Smooth muscle cell (in vitro differentiated cells): Measurements from ENCODE around the gene GOPC. TPM values are rescaled to one million over a fixed set of nuclear protein-coding genes. Genes with fewer than 3 reads are reported as not detected.

Experiments used
- DNase-seq: peaks from one replicate; lab custom pipeline; 2025; ENCODE audit not compliant: unreplicated experiment; lab: John Stamatoyannopoulos, UW
- H2AFZ ChIP-seq: fragments of 200-600 bp; sonication (generic); 2 replicates; pipeline ENCODE4 v1.6.0; 2016; ENCODE audit warnings: antibody characterized with exemption, low read depth, mild to moderate bottlenecking
- H3F3A ChIP-seq: fragments of 200-600 bp; sonication (generic); 2 replicates; pipeline ENCODE4 v1.6.0; 2017; ENCODE audit warnings: antibody characterized with exemption, low read depth
- H3K27ac ChIP-seq: fragments of 200-600 bp; sonication (generic); 2 replicates; pipeline ENCODE4 v1.5.1; 2016; ENCODE audit warnings: low read depth, mild to moderate bottlenecking
- H3K27me3 ChIP-seq: fragments of 200-600 bp; sonication (generic); 2 replicates; pipeline ENCODE4 v1.6.1; 2016; ENCODE audit warnings: low read depth, mild to moderate bottlenecking
- H3K36me3 ChIP-seq: fragments of 200-600 bp; sonication (generic); 2 replicates; pipeline ENCODE4 v1.5.1; 2016; ENCODE audit warnings: low read depth
- H3K4me1 ChIP-seq: fragments of 200-600 bp; sonication (generic); 2 replicates; pipeline ENCODE4 v1.5.1; 2016; ENCODE audit warnings: low read depth
- H3K4me2 ChIP-seq: fragments of 200-600 bp; sonication (generic); 2 replicates; pipeline ENCODE4 v1.6.0; 2016; ENCODE audit warnings: mild to moderate bottlenecking
- H3K4me3 ChIP-seq: fragments of 200-600 bp; sonication (generic); 2 replicates; pipeline ENCODE4 v1.5.1; 2016; ENCODE audit warnings: mild to moderate bottlenecking
- H3K79me2 ChIP-seq: fragments of 200-600 bp; sonication (generic); 2 replicates; pipeline ENCODE4 v1.6.0; 2016; ENCODE audit warnings: low read depth, mild to moderate bottlenecking
- H3K9ac ChIP-seq: fragments of 200-600 bp; sonication (generic); 2 replicates; pipeline ENCODE4 v1.6.0; 2016; ENCODE audit warnings: low read depth
- H3K9me3 ChIP-seq: fragments of 200-600 bp; sonication (generic); replicated peaks from 2 replicates; pipeline ENCODE4 v1.5.1; 2016; ENCODE audit warnings: low read depth
- H4K20me1 ChIP-seq: fragments of 200-600 bp; sonication (generic); 2 replicates; pipeline ENCODE4 v1.6.0; 2016; ENCODE audit warnings: low read depth
- WGBS: methylation state at CpG from one replicate; pipeline ENCODE4 v1.1.7; 2016; ENCODE audit warnings: low lambda C conversion rate; 5-methylcytosine and 5-hydroxymethylcytosine counted together
- polyA plus RNA-seq: library from polyadenylated mRNA; unstranded; fragments of >200 nt; fragmentation: Nextera tagmentation; extraction: Ambion mirVana; gene quantifications from 2 replicates; pipeline ENCODE4 v1.2.1, GENCODE V29; 2016
- total RNA-seq: library from RNA; depleted of rRNA; stranded (reverse); fragments of >200 nt; gene quantifications from 2 replicates; pipeline ENCODE4 v1.2.3, GENCODE V29; 2014
- TF ChIP-seq, protein P1 (sequence below): fragments of 200-600 bp; sonication (generic); IDR thresholded peaks from 2 replicates; pipeline ENCODE4 v1.5.1; 2017; ENCODE audit warnings: borderline replicate concordance, mild to moderate bottlenecking, antibody characterized with exemption; ENCODE audit not compliant: insufficient read depth, poor library complexity, severe bottlenecking

The GOPC gene
- total and polyA plus RNA-seq, 2 experiments from 2014 or later, result 26.5 to 73.7 TPM

GRCh38 chr6:117555262-117555849, 47.0 kb downstream of the GOPC start:
- H3K27me3 ChIP-seq, result no peaks in the 10 kb centered on the region
- H2AFZ ChIP-seq, result no peak overlapping the region
- H3K4me1 ChIP-seq, result peaks cover 25% of the 10 kb centered on the region
- H3K9ac ChIP-seq, result no peak overlapping the region
- H3K4me3 ChIP-seq, result no peak overlapping the region
- H3K36me3 ChIP-seq, result no peaks in the 10 kb centered on the region
- H3K9me3 ChIP-seq, result no peaks in the 10 kb centered on the region
- peak overlapping the region; percentile 61 for H3K4me2 ChIP-seq
- 31% methylated on average over 3 of the region's 3 CpGs for WGBS
- H3F3A ChIP-seq, result peaks cover 5% of the 10 kb centered on the region
- no peaks in the 10 kb centered on the region for H3K79me2 ChIP-seq
- no peaks in the 10 kb centered on the region for H4K20me1 ChIP-seq
- DNase-seq, result no peak
- TF ChIP-seq, protein P1, sequence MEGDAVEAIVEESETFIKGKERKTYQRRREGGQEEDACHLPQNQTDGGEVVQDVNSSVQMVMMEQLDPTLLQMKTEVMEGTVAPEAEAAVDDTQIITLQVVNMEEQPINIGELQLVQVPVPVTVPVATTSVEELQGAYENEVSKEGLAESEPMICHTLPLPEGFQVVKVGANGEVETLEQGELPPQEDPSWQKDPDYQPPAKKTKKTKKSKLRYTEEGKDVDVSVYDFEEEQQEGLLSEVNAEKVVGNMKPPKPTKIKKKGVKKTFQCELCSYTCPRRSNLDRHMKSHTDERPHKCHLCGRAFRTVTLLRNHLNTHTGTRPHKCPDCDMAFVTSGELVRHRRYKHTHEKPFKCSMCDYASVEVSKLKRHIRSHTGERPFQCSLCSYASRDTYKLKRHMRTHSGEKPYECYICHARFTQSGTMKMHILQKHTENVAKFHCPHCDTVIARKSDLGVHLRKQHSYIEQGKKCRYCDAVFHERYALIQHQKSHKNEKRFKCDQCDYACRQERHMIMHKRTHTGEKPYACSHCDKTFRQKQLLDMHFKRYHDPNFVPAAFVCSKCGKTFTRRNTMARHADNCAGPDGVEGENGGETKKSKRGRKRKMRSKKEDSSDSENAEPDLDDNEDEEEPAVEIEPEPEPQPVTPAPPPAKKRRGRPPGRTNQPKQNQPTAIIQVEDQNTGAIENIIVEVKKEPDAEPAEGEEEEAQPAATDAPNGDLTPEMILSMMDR, result no peak
- H3K27ac ChIP-seq, result peak overlapping the region; percentile 34

DNA sequence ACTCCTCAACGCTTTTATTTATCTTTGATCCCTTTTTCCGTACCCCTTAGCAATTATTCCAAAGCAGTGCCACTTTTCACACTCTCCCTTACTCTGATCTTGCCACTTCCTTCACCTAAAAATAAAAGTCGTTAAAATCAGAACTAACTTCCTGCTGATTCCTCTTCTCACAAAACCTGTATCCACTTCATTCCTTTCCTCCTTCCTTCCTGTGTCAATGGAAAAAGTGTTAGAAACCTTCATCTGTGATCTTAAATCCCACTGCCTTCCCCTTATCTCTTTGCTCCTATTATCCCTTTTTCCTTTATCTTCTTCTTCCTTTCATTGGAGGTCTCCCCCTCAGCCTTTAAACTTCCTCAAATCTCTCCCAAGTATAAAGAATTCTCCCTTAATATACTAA, 49.2 kb downstream of the GOPC start:
- Histone ChIP-seq H3K9me3 (no peaks in the 10 kb centered on the region), H3K9ac (no peak overlapping the region), H3K4me3 (no peak overlapping the region), H3F3A (peaks cover 7% of the 10 kb centered on the region), H3K4me2 (peak overlapping the region; percentile 55), H3K27me3 (no peaks in the 10 kb centered on the region), H4K20me1 (no peaks in the 10 kb centered on the region), H2AFZ (no peak overlapping the region), H3K36me3 (no peaks in the 10 kb centered on the region), H3K79me2 (no peaks in the 10 kb centered on the region), H3K27ac (peak overlapping the region; percentile 34), H3K4me1 (peaks cover 25% of the 10 kb centered on the region)
- WGBS, result 51% methylated on average over 3 of the region's 3 CpGs
- TF ChIP-seq, protein P1, result no peak
- DNase-seq, result no peak

DNA sequence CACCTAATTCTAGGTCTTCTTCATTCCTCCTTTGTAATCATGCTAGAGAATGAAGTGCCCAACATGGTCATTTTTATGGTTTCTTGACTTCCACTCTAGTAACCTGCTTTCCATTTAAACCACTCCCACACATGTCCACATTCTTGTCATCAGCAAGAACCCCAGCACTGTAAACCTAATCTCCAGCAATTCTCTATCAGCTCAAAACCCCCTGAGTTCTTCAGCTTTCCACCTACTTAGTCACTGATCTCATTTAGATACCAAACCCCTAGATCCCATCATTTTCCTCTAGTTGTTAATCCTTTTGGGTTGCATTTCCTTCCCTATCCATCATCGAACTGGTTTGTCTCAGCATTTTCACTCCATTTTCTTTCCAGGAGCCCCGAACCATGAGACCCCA, 49.7 kb downstream of the GOPC start:
- H3K79me2 ChIP-seq, result no peaks in the 10 kb centered on the region
- no peaks in the 10 kb centered on the region for H4K20me1 ChIP-seq
- no peak for DNase-seq
- no peak overlapping the region for H3K9ac ChIP-seq
- H3K4me3 ChIP-seq, result no peak overlapping the region
- H3K27ac ChIP-seq, result peak overlapping the region; percentile 34
- H2AFZ ChIP-seq, result no peak overlapping the region
- 29% methylated on average over 2 of the region's 2 CpGs for WGBS
- H3K4me1 ChIP-seq, result peaks cover 25% of the 10 kb centered on the region
- H3K4me2 ChIP-seq, result peak overlapping the region; percentile 55
- no peaks in the 10 kb centered on the region for H3K27me3 ChIP-seq
- no peaks in the 10 kb centered on the region for H3K36me3 ChIP-seq
- TF ChIP-seq, protein P1, result no peak
- H3K9me3 ChIP-seq, result no peaks in the 10 kb centered on the region
- H3F3A ChIP-seq, result peaks cover 7% of the 10 kb centered on the region

DNA sequence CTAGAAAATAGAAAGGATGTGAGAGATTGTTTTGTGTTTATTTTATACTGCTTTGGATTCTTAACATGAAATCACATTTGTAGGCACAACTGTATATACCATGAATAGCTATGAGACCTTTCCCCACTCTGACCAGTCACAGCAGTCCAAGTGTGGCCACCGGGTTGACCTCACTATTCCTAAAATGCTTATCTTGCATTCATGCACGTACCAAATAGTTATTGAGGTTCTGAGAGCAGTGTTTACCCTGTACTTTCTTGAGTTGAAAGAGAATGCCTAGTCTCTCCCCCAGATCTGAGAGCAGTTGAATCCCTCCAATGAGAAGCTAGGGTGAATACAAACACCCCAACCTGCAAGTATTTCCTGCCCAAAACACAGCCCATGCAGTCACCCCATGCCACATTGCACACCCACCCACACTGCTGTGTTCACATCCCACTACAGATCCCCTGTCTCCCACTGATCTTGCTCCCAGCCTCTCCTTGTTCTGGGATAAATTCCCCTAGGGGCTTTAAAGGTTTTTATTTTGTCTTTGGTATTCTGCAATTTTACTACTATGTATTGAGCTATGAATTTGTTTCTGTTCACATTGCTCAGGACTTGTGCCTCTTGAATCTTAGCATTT, 51.6 kb downstream of the GOPC start:
- Histone ChIP-seq H3F3A (peaks cover 7% of the 10 kb centered on the region), H2AFZ (no peak overlapping the region), H3K27ac (peak overlapping the region; percentile 71), H3K79me2 (no peaks in the 10 kb centered on the region), H3K9ac (no peak overlapping the region), H3K4me2 (peak overlapping the region; percentile 35), H3K27me3 (no peaks in the 10 kb centered on the region), H3K4me3 (no peak overlapping the region), H4K20me1 (no peaks in the 10 kb centered on the region), H3K9me3 (no peaks in the 10 kb centered on the region), H3K36me3 (no peaks in the 10 kb centered on the region), H3K4me1 (peaks cover 25% of the 10 kb centered on the region)
- WGBS, result 44% methylated on average over 2 of the region's 2 CpGs
- TF ChIP-seq, protein P1, result no peak
- DNase-seq, result no peak
